Activated B cell treated with CpG ODN at 0.5 μM for 24 hours (primary cell): Measurements from ENCODE around the gene PDLIM1. TPM values are rescaled to one million over a fixed set of nuclear protein-coding genes. Genes with fewer than 3 reads are reported as not detected.
"Not testable (repeated sequence)": the region's sequence is repeated elsewhere in the genome, so short reads cannot be mapped to it uniquely, and the experiment has no call there.

ENCODE experiments used
- ATAC-seq: fragments of 200-7000 bp; cut with Tn5 transposase; one replicate; pipeline ENCODE4 v1.10.0; 2021; ENCODE audit warnings: low read depth, mild to moderate bottlenecking, moderate library complexity
- CTCF ChIA-PET: fragments of 350-600 bp; sonication (Branson Sonifier 250); formaldehyde crosslinking; loops from one replicate; lab custom pipeline; 2021; ENCODE audit warnings: antibody characterized with exemption; lab: Charles Lee
- POLR2A ChIA-PET: fragments of 350-600 bp; sonication (Branson Sonifier 250); formaldehyde crosslinking; loops from one replicate; lab custom pipeline; 2021; ENCODE audit warnings: antibody characterized with exemption; lab: Charles Lee
- DNase-seq: peaks from one replicate; pipeline ENCODE4 v3.0.0; 2022
- H3K27ac Mint-ChIP-seq: one replicate; pipeline ENCODE4 v1.8.0; 2020; ENCODE audit warnings: mixed read lengths
- H3K27me3 Mint-ChIP-seq: one replicate; pipeline ENCODE4 v1.8.0; 2021; ENCODE audit warnings: mixed read lengths
- H3K36me3 Mint-ChIP-seq: one replicate; pipeline ENCODE4 v1.8.0; 2021; ENCODE audit warnings: low read depth, mixed read lengths
- H3K4me1 Mint-ChIP-seq: one replicate; pipeline ENCODE4 v1.8.0; 2021; ENCODE audit warnings: mixed read lengths
- H3K4me3 Mint-ChIP-seq: one replicate; pipeline ENCODE4 v1.8.0; 2020; ENCODE audit warnings: mild to moderate bottlenecking, mixed read lengths
- H3K9me3 Mint-ChIP-seq: one replicate; pipeline ENCODE4 v1.8.0; 2020; ENCODE audit warnings: mixed read lengths
- intact Hi-C: fragments of 100-400 bp; cut with micrococcal nuclease; formaldehyde crosslinking; loops from one replicate; pipeline ENCODE4 v1.15.1; 2024
- total RNA-seq: library from RNA; stranded (reverse); gene quantifications from 2 replicates; pipeline ENCODE4 v1.2.3, GENCODE V29; 2022
- TF ChIP-seq, protein P1 (sequence below): fragments of 200-600 bp; IDR thresholded peaks from one replicate; pipeline ENCODE4 v1.8.0; 2022; ENCODE audit warnings: antibody characterized with exemption, mild to moderate bottlenecking

Gene PDLIM1
- total RNA-seq, 1 donor from 2014 or later = 141 TPM

DNA sequence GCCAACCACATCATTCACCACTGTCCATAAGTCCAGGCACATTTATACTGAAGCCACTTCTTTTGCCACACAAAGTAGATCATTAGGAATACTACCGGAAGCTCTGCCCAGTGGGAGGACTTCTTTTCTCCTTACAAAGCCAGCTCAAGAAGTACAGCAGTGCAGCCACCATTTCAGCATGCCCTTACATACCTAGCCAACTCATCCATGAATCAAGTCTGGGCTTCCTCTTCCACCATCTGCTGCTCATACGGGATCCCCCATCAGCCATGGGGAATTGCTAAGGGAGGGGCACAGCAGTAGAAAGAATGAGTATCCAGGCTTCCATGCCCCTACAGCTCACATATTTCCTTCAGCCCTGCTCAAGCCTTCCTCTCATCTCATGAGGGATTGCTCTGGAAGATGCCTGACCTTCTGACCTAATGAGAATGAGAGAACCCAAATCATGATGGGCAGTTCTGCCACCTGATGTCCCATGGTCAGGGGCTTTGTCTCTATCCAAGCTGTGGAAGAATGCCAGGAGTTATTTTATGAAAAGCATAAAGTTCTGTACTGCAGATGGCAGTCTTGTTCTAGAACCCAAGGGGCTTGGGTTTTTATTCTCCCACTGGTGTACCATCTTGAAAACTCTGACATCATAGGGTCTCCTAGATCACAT, 57.3 kb downstream of the PDLIM1 start:
- Mint-ChIP-seq H3K4me3 (no peak overlapping the region), H3K9me3 (no peaks in the 10 kb centered on the region), H3K27ac (no peak overlapping the region), H3K27me3 (no peaks in the 10 kb centered on the region), H3K36me3 (peaks cover 62% of the 10 kb centered on the region), H3K4me1 (peaks cover 36% of the 10 kb centered on the region)
- CTCF ChIA-PET = interaction anchor here (0.8 to 2.4 kb wide), 2 partner anchors 10 to 130 kb away, joined by 3 to 11 read pairs; no protein-coding TSS in a partner anchor
- TF ChIP-seq, protein P1, sequence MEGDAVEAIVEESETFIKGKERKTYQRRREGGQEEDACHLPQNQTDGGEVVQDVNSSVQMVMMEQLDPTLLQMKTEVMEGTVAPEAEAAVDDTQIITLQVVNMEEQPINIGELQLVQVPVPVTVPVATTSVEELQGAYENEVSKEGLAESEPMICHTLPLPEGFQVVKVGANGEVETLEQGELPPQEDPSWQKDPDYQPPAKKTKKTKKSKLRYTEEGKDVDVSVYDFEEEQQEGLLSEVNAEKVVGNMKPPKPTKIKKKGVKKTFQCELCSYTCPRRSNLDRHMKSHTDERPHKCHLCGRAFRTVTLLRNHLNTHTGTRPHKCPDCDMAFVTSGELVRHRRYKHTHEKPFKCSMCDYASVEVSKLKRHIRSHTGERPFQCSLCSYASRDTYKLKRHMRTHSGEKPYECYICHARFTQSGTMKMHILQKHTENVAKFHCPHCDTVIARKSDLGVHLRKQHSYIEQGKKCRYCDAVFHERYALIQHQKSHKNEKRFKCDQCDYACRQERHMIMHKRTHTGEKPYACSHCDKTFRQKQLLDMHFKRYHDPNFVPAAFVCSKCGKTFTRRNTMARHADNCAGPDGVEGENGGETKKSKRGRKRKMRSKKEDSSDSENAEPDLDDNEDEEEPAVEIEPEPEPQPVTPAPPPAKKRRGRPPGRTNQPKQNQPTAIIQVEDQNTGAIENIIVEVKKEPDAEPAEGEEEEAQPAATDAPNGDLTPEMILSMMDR = no peak
- intact Hi-C loops = no loop called here
- ATAC-seq = no peak
- POLR2A ChIA-PET = no interaction called here
- DNase-seq = no peak

DNA sequence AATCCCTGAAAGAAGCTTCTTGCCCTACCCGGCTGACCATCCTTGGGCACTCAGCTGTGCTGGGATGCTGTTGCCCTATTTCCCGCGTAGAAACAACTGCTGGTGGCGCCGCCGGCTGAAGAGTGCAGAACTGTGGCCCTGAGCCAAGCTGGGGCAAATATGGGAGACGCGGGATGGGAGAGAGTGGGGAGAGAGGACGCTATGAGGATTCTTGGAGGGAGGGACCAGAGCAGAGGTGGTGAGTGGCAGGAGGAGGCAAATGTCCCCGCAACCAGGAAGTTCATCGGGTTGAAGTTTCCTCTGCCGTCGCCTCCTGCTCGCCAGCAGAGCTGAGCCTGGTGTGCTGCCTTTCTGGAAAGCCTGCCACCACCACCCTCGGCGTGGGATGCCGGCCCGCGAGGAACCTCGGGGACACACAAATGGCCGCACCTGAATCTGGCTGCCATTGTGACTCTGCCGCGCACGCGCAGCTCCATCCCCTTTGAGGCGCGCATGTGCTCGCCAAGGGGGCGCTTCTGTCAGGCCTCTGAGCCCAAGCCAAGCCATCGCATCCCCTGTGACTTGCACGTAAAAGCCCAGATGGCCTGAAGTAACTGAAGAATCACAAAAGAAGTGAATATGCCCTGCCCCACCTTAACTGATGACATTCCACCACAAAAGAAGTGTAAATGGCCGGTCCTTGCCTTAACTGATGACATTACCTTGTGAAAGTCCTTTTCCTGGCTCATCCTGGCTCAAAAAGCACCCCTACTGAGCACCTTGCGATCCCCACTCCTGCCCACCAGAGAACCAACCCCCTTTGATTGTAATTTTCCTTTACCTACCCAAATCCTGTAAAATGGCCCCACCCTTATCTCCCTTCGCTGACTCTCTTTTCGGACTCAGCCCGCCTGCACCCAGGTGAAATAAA, 59.9 kb downstream of the PDLIM1 start:
- CTCF ChIA-PET, H3K9me3 Mint-ChIP-seq, H3K27me3 Mint-ChIP-seq: not testable (repeated sequence)
- ATAC-seq (peak; percentile 94), DNase-seq (peak; percentile 58)
- H3K36me3 Mint-ChIP-seq = peaks cover 41% of the 10 kb centered on the region
- intact Hi-C loops = loop anchor here (2.0 kb wide), 1 partner anchor 60 kb away; the partner anchor contains the start of gene PDLIM1
- peak overlapping the region; percentile 91 for H3K4me3 Mint-ChIP-seq
- peaks cover 22% of the 10 kb centered on the region for H3K4me1 Mint-ChIP-seq
- POLR2A ChIA-PET = interaction anchor here (0.7 to 1.0 kb wide), 2 partner anchors 63 to 140 kb away, joined by 3 to 6 read pairs; no protein-coding TSS in a partner anchor
- peak overlapping the region; percentile 86 for H3K27ac Mint-ChIP-seq

- Mint-ChIP-seq H3K36me3 (peaks cover 36% of the 10 kb centered on the region), H3K27ac (peak overlapping the region; percentile 86), H3K4me1 (peaks cover 15% of the 10 kb centered on the region), H3K4me3 (peak overlapping the region; percentile 91), H3K27me3 (no peaks in the 10 kb centered on the region), H3K9me3 (no peaks in the 10 kb centered on the region)
- intact Hi-C loops = loop anchor here (2.0 kb wide), 1 partner anchor 61 kb away; the partner anchor contains the start of gene PDLIM1
- ATAC-seq (no peak), DNase-seq (no peak)
- TF ChIP-seq, protein P1 = no peak
- POLR2A ChIA-PET = no interaction called here
- CTCF ChIA-PET = no interaction called here
These were observed 60.8 kb downstream of the PDLIM1 start for GRCh38 chr10:95229724-95230627.

- H3K27me3 Mint-ChIP-seq, H3K4me3 Mint-ChIP-seq, POLR2A ChIA-PET, H3K9me3 Mint-ChIP-seq, CTCF ChIA-PET, H3K27ac Mint-ChIP-seq, ATAC-seq, intact Hi-C loops, DNase-seq: not testable (repeated sequence)
- peaks cover 31% of the 10 kb centered on the region for H3K36me3 Mint-ChIP-seq
- peaks cover 14% of the 10 kb centered on the region for H3K4me1 Mint-ChIP-seq
These were observed 61.7 kb downstream of the PDLIM1 start for GRCh38 chr10:95228934-95229723.

- ATAC-seq (no peak), DNase-seq (no peak)
- H3K27me3 Mint-ChIP-seq = no peaks in the 10 kb centered on the region
- peaks cover under 1% of the 10 kb centered on the region for H3K4me1 Mint-ChIP-seq
- ChIA-PET POLR2A (no interaction called here), CTCF (no interaction called here)
- peaks cover 2% of the 10 kb centered on the region for H3K9me3 Mint-ChIP-seq
- TF ChIP-seq, protein P1 = no peak
- no peak overlapping the region for H3K4me3 Mint-ChIP-seq
- H3K36me3 Mint-ChIP-seq = peaks cover 5% of the 10 kb centered on the region
- intact Hi-C loops = no loop called here
- no peak overlapping the region for H3K27ac Mint-ChIP-seq
These were observed 65.7 kb downstream of the PDLIM1 start for GRCh38 chr10:95225136-95225535.
